HepG2 (cell line): Measurements from ENCODE around the gene DYNC1LI2. TPM values are rescaled to one million over a fixed set of nuclear protein-coding genes. Genes with fewer than 3 reads are reported as not detected.
A peak's percentile ranks its signal among the peaks of the same experiment; 100 is the strongest.

Experiments
- ATAC-seq: fragments of 200-7000 bp; cut with Tn5 transposase; 3 replicates; pipeline ENCODE4 v1.9.1; 2020; ENCODE audit warnings: mild to moderate bottlenecking, moderate library complexity
- BruUV-seq: library from RNA; stranded (reverse); fragments of 400-500 nt; replicated peaks from 2 replicates; lab custom pipeline; 2021; lab: Mats Ljungman, UMichigan
- CTCF ChIA-PET: fragments of 300-600 bp; formaldehyde crosslinking; extraction: SDS; loops from one replicate; lab custom pipeline; 2021; ENCODE audit warnings: low total read pairs, inconsistent platforms, low intra/inter-chr PET ratio; lab: Yijun Ruan, JAX
- POLR2A ChIA-PET: fragments of 350-600 bp; sonication (Branson Sonifier 250); formaldehyde crosslinking; loops from one replicate; lab custom pipeline; 2020; ENCODE audit warnings: antibody characterized with exemption, inconsistent platforms; lab: Yijun Ruan, JAX
- DNase-seq: peaks from one replicate; pipeline ENCODE4 v3.0.0-alpha.2; 2015; ENCODE audit warnings: low spot score
- FAIRE-seq: peaks from 3 replicates; lab custom pipeline; 2011; peaks lifted over from hg19 to GRCh38; lab: Jason Lieb, UNC
- H2AFZ ChIP-seq: one replicate; pipeline ENCODE4 v1.6.1; 2011; ENCODE audit warnings: low read length, inconsistent platforms
- H3K27ac ChIP-seq: fragments of 300-600 bp; 3 replicates; pipeline ENCODE4 v1.8.0; 2011; ENCODE audit warnings: mixed run types, mild to moderate bottlenecking, mixed read lengths, low read length, inconsistent platforms; ENCODE audit not compliant: insufficient read depth; ENCODE audit errors: extremely low read length
- H3K27me3 ChIP-seq, 2 experiments: fragments of 200-600 bp in 1 of 2; 2 replicates in 1 of 2; 3 replicates in 1 of 2; pipeline versions ENCODE4 v1.6.0 to v1.8.0; 2011; ENCODE audit warnings: low read length in 2 of 2, mild to moderate bottlenecking in 2 of 2, moderate library complexity in 2 of 2, inconsistent platforms in 1 of 2; ENCODE audit not compliant: insufficient read depth in 2 of 2, control insufficient read depth in 1 of 2
- H3K36me3 ChIP-seq, 2 experiments: fragments of 200-600 bp in 1 of 2; replicated peaks in 1 of 2; 2 replicates in 1 of 2; 3 replicates in 1 of 2; pipeline versions ENCODE4 v1.5.1 to v1.8.0; 2011; ENCODE audit warnings: low read length in 2 of 2, inconsistent platforms in 1 of 2; ENCODE audit not compliant: insufficient read depth in 2 of 2, control insufficient read depth in 1 of 2
- H3K4me1 ChIP-seq: 2 replicates; pipeline ENCODE4 v1.5.1; 2012; ENCODE audit warnings: low read length, inconsistent platforms; ENCODE audit not compliant: insufficient read depth
- H3K4me2 ChIP-seq: 2 replicates; pipeline ENCODE4 v1.6.0; 2011; ENCODE audit warnings: low read depth, low read length, inconsistent platforms
- H3K4me3 ChIP-seq, 3 experiments: fragments of 200-600 bp in 1 of 3; sonication (generic), shearing (Covaris generic) in 1 of 3; replicated peaks in 1 of 3; 2 replicates each; pipeline ENCODE4 v1.5.1; 2011 to 2016; ENCODE audit warnings: low read length in 3 of 3, inconsistent platforms in 2 of 3, low read depth in 2 of 3, mild to moderate bottlenecking in 2 of 3, control low read depth in 1 of 3, mixed read lengths in 1 of 3; ENCODE audit not compliant: insufficient read depth in 1 of 3
- H3K79me2 ChIP-seq: one replicate; pipeline ENCODE4 v1.6.1; 2011; ENCODE audit warnings: low read length, inconsistent platforms; ENCODE audit not compliant: insufficient read depth
- H3K9ac ChIP-seq: 2 replicates; pipeline ENCODE4 v1.6.0; 2011; ENCODE audit warnings: mild to moderate bottlenecking, low read depth, low read length, inconsistent platforms; ENCODE audit not compliant: insufficient read depth
- H3K9me3 ChIP-seq: 2 replicates; pipeline ENCODE4 v1.5.1; 2012; ENCODE audit warnings: mild to moderate bottlenecking, low read length
- H4K20me1 ChIP-seq: 2 replicates; pipeline ENCODE4 v1.6.0; 2011; ENCODE audit warnings: inconsistent platforms, mild to moderate bottlenecking, low read length, moderate library complexity; ENCODE audit not compliant: insufficient read depth
- ATF7 ChIP-seq, 2 experiments: fragments of 450-650 bp in 1 of 2; sonication (generic) in 1 of 2; formaldehyde crosslinking in 1 of 2; IDR thresholded peaks; 2 replicates each; pipeline versions ENCODE4 v1.4.0 to v1.6.1; 2016 to 2020; ENCODE audit warnings: antibody characterized with exemption in 1 of 2, mild to moderate bottlenecking in 1 of 2, missing genetic modification reagents in 1 of 2
- FOXP1 ChIP-seq, 2 experiments: fragments of 450-650 bp in 1 of 2; IDR thresholded peaks; 2 replicates each; pipeline ENCODE4 v1.6.1; 2017 to 2018; ENCODE audit warnings: antibody characterized with exemption in 1 of 2
- REPIN1 ChIP-seq: sonication (generic); formaldehyde crosslinking; IDR thresholded peaks from 2 replicates; pipeline ENCODE4 v1.8.0; 2022; ENCODE audit warnings: missing genetic modification reagents, low read depth, mild to moderate bottlenecking, borderline replicate concordance
- WGBS: methylation state at CpG from one replicate; pipeline ENCODE4 v1.1.6; 2017; ENCODE audit warnings: low lambda C conversion rate; 5-methylcytosine and 5-hydroxymethylcytosine counted together
- in situ Hi-C: cut with HindIII; loops from 2 replicates; pipeline ENCODE4 v1.10.0; 2017; ENCODE audit warnings: low pct_unique_long_range_greater_than_20kb; ENCODE audit not compliant: extremely low pct_ligation_motif_present
- intact Hi-C: fragments of 100-400 bp; cut with micrococcal nuclease; formaldehyde crosslinking; loops from one replicate; pipeline ENCODE4 v1.10.0; 2022; ENCODE audit not compliant: unreplicated experiment
- polyA plus RNA-seq, 8 experiments: library from polyadenylated mRNA; depleted of rRNA in 3 of 8; stranded (reverse) in 7 of 8; unstranded in 1 of 8; fragments of >200 nt; fragmentation: Illumina TruSeq in 4 of 8; extraction: Trizol in 4 of 8; gene quantifications; 2 replicates each; pipeline versions ENCODE4 v1.2.1 to v1.2.3, GENCODE V29; 2011 to 2016; ENCODE audit warnings: low read depth in 4 of 8, missing spikeins in 1 of 8, mixed read lengths in 1 of 8; ENCODE audit not compliant: insufficient read depth in 1 of 8
- total RNA-seq, 5 experiments: library from RNA; depleted of rRNA; stranded (reverse); fragments of >200 nt; fragmentation: Illumina TruSeq; extraction: Trizol; gene quantifications; 2 replicates each; pipeline ENCODE4 v1.2.3, GENCODE V29; 2016; ENCODE audit warnings: low read depth in 1 of 5
- TF ChIP-seq, protein P1 (sequence below): sonication (generic); formaldehyde crosslinking; IDR thresholded peaks from 2 replicates; pipeline ENCODE4 v1.5.0; 2020; ENCODE audit warnings: missing genetic modification reagents

The DYNC1LI2 gene
- total and polyA plus RNA-seq, 2 of the 13 experiments (the other 11 are each of a cell fraction or from before 2014, with no cell fraction given), result 65.5 to 135 TPM

DNA sequence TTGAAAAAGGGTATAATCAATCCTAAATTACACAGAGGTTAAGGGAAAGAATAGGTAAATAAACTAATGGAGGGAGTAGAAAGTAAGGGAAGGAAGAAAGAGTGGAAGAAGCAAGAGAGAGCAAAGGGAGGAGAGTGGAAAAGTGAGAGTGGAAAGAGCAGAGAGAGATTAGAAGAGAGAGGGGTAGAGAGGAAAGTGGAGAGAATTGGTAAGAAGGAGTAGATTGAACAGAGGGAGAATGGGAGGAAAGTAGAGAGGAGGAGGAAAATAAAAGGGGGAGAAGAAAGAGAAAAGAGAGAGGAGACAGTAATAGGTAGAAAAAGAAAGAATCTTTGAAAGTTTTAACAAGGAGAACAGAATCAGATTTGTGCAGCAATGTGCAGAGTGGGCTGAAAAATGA lies 25.0 kb upstream of the DYNC1LI2 start:
- CTCF ChIA-PET, result no interaction called here
- TF ChIP-seq FOXP1 (IDR thresholded peaks at IDR 0.05) (0 out of 2 replicates have a peak, but pooled peaks have one; percentile 12), FOXP1 (CRISPR knock-in tag; IDR thresholded peaks at IDR 0.05) (no peak), REPIN1 (CRISPR knock-in tag) (no peak)
- in situ Hi-C loops (no loop called here), intact Hi-C loops (no loop called here)
- ATAC-seq (no peak), FAIRE-seq (no peak), DNase-seq (no peak)
- Histone ChIP-seq H3K79me2 (no peaks in the 10 kb centered on the region), H3K9me3 (no peaks in the 10 kb centered on the region), H3K4me2 (no peak overlapping the region), H3K9ac (no peak overlapping the region), H4K20me1 (no peaks in the 10 kb centered on the region; the same call in 1 of the 2 replicates), H3K27me3 (peaks cover 0 to 2% of the 10 kb centered on the region in 2 experiments; a peak in 1 of 5 replicates), H3K27ac (no peak overlapping the region), H2AFZ (no peak overlapping the region), H3K4me1 (peaks cover 5% of the 10 kb centered on the region; the same call in 1 of the 2 replicates), H3K36me3 (no peaks in the 10 kb centered on the region), H3K4me3 (no peak overlapping the region)
- no TSS peak for BruUV-seq
- POLR2A ChIA-PET, result interaction anchor here (0.9 kb wide), 1 partner anchor 54 kb away, joined by 3 read pairs; the partner anchor contains the start of gene NAE1

DNA sequence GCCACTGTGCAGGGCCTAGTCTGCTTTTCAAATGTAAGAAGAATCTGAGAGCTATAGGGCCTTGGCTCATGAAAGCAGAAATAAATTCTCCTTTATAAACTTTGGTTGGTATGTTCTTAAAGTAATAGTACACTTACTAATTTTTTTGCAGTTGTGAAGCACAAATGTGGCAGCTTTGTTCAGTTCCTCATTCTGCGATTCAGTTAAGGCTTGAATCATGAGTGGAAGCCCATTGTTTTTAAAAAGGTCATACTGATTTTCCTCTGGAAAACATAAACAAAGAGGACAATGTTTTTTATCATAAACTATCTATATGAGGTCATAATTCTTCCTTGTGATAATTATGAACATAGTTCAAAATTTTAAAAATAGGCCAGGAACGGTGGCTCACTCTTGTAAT lies 23.6 kb upstream of the DYNC1LI2 start:
- no TSS peak for BruUV-seq
- POLR2A ChIA-PET, result no interaction called here
- Histone ChIP-seq H3K36me3 (no peaks in the 10 kb centered on the region), H3K9ac (no peak overlapping the region), H3K4me2 (no peak overlapping the region)
- peak; percentile 29; the same call in 1 of the 2 replicates for TF ChIP-seq ATF7 (IDR thresholded peaks at IDR 0.05)
- no peak for TF ChIP-seq ATF7 (CRISPR knock-in tag; IDR thresholded peaks at IDR 0.05)
- TF ChIP-seq, protein P1, sequence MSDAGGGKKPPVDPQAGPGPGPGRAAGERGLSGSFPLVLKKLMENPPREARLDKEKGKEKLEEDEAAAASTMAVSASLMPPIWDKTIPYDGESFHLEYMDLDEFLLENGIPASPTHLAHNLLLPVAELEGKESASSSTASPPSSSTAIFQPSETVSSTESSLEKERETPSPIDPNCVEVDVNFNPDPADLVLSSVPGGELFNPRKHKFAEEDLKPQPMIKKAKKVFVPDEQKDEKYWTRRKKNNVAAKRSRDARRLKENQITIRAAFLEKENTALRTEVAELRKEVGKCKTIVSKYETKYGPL (CRISPR knock-in tag), result no peak
- TF ChIP-seq, all 625 proteins: peak for 1
- Histone ChIP-seq H3K27me3 (peaks cover 0 to 2% of the 10 kb centered on the region in 2 experiments; a peak in 1 of 5 replicates), H3K27ac (no peak overlapping the region), H3K4me3 (no peak overlapping the region), H2AFZ (no peak overlapping the region), H3K9me3 (no peaks in the 10 kb centered on the region), H4K20me1 (no peaks in the 10 kb centered on the region; the same call in 1 of the 2 replicates), H3K4me1 (peaks cover 5% of the 10 kb centered on the region; the same call in 1 of the 2 replicates), H3K79me2 (no peaks in the 10 kb centered on the region)
- FAIRE-seq (no peak), ATAC-seq (no peak), DNase-seq (no peak)
- in situ Hi-C loops, result no loop called here
- CTCF ChIA-PET, result no interaction called here
- WGBS, result 79% methylated on average over 2 of the region's 2 CpGs
- intact Hi-C loops, result no loop called here
